NT2/D1 (cell line): ENCODE measurements around the gene TNFRSF25.

ENCODE experiments used
- YY1 ChIP-seq: IDR thresholded peaks from 2 replicates; pipeline ENCODE4 v1.6.1; 2011; ENCODE audit not compliant: insufficient read length, insufficient read depth
- ZNF274 ChIP-seq: IDR thresholded peaks from 2 replicates; pipeline ENCODE4 v1.6.1; 2011; ENCODE audit warnings: mild to moderate bottlenecking, low read depth, low read length

DNA sequence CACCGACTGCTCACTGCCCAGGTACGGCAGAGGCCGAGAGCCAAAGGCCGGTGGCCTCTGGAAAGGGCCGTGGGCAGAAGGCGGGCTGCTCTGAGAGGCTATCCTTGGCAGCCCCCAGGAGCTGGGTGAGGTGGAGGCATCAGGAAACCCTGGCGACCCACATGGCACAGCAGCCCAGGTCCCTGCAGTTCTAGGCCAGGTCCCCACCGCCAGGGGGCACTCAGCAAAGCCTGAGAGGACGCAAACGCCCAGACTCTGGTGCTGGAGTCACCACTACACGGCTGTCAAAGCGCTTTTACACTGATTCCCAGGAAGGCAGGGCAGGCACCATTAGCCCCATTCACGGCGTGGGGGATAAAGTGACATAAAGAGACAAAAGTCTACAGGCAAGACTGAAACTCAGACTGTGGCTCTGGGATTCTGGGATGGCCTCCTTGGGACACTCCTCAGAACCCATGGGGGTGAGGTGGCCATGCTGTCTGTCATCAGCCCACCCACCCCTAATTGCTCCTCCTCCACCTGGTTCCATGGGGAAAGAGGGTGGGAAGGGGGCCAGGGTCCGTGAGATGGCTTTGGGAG lies 20.5 kb upstream of the TNFRSF25 start:
- TF ChIP-seq ZNF274 (no peak), YY1 (no peak)
